Ascending aorta (tissue), 2 donors: ENCODE data around the gene ARHGEF40. TPM values are rescaled to one million over a fixed set of nuclear protein-coding genes. Genes with fewer than 3 reads are reported as not detected.

Experiments used
- DNase-seq, 2 donors: peaks; one replicate each; pipeline ENCODE4 v3.0.0-alpha.2; 2019; ENCODE audit warnings: low spot score in 2 of 2
- H3K27ac ChIP-seq, 2 donors: fragments of 200-600 bp; sonication (generic); one replicate each; pipeline ENCODE4 v1.5.1; 2016 to 2017; ENCODE audit warnings: mild to moderate bottlenecking in 1 of 2
- H3K27me3 ChIP-seq: fragments of 200-600 bp; sonication (generic); one replicate; pipeline ENCODE4 v1.5.1; 2017
- H3K36me3 ChIP-seq, 2 donors: fragments of 200-600 bp; sonication (generic); one replicate each; pipeline ENCODE4 v1.5.1; 2016
- H3K4me1 ChIP-seq, 2 donors: fragments of 200-600 bp; sonication (generic); one replicate each; pipeline ENCODE4 v1.5.1; 2016 to 2017; ENCODE audit warnings: mild to moderate bottlenecking in 1 of 2
- H3K4me3 ChIP-seq, 2 donors: fragments of 200-600 bp; sonication (generic); one replicate each; pipeline ENCODE4 v1.5.1; 2016 to 2017; ENCODE audit warnings: mild to moderate bottlenecking in 1 of 2
- H3K9me3 ChIP-seq, 2 donors: fragments of 200-600 bp; sonication (generic); one replicate each; pipeline ENCODE4 v1.5.1; 2016
- CTCF ChIP-seq, 3 experiments: fragments of 200-600 bp in 2 of 3; fragments of 450-650 bp in 1 of 3; sonication (generic) in 2 of 3; IDR thresholded peaks; one replicate each; pipeline ENCODE4 v1.5.1; 2016 to 2019; ENCODE audit warnings: antibody characterized with exemption in 3 of 3, mild to moderate bottlenecking in 1 of 3, moderate library complexity in 1 of 3
- intact Hi-C: fragments of 100-400 bp; cut with DNase I; formaldehyde crosslinking; loops from one replicate; pipeline ENCODE4 v1.15.1; 2023
- total RNA-seq: library from RNA; depleted of rRNA; stranded (reverse); fragments of >200 nt; gene quantifications from one replicate; pipeline ENCODE4 v1.1.0, GENCODE V29; 2016

ARHGEF40 gene
- total RNA-seq, 1 donor from 2014 or later, result 64.8 TPM

- intact Hi-C loops, result no loop called here
- Histone ChIP-seq H3K9me3 (no peaks in the 10 kb centered on the region), H3K36me3 (peaks cover 50 to 82% of the 10 kb centered on the region in 2 donors)
These were observed 14.3 kb downstream of the ARHGEF40 start for GRCh38 chr14:21084396-21084795.

GRCh38 chr14:21084998-21085853, 15.1 kb downstream of the ARHGEF40 start:
- Histone ChIP-seq H3K27me3 (no peaks in the 10 kb centered on the region), H3K4me3 (no peak overlapping the region), H3K27ac (peak overlapping the region in 1 of 2 donors; percentile 18), H3K36me3 (peaks cover 53 to 80% of the 10 kb centered on the region in 2 donors), H3K9me3 (no peaks in the 10 kb centered on the region), H3K4me1 (peaks cover 0 to 2% of the 10 kb centered on the region in 2 donors)
- intact Hi-C loops, result no loop called here
- DNase-seq, result no peak
- TF ChIP-seq CTCF (IDR thresholded peaks at IDR 0.05), result no peak

More at GRCh38 chr14:21084396-21084795, 14.3 kb downstream of the ARHGEF40 start:
- no peak for TF ChIP-seq CTCF (IDR thresholded peaks at IDR 0.05)
- Histone ChIP-seq H3K27me3 (no peaks in the 10 kb centered on the region), H3K4me1 (peaks cover 0 to 2% of the 10 kb centered on the region in 2 donors), H3K4me3 (no peak overlapping the region), H3K27ac (no peak overlapping the region)
- DNase-seq, result no peak

GRCh38 chr14:21086908-21087293, 16.8 kb downstream of the ARHGEF40 start:
- Histone ChIP-seq H3K36me3 (peaks cover 51 to 80% of the 10 kb centered on the region in 2 donors), H3K27ac (peak overlapping the region; percentile 62 to 66), H3K9me3 (no peaks in the 10 kb centered on the region), H3K27me3 (no peaks in the 10 kb centered on the region), H3K4me1 (peaks cover 0 to 2% of the 10 kb centered on the region in 2 donors), H3K4me3 (no peak overlapping the region)
- TF ChIP-seq CTCF (IDR thresholded peaks at IDR 0.05), result no peak
- DNase-seq, result no peak
- intact Hi-C loops, result loop anchor here (1.0 kb wide), 1 partner anchor 16 kb away; no protein-coding TSS in a partner anchor

GRCh38 chr14:21087294-21088091, 17.4 kb downstream of the ARHGEF40 start:
- intact Hi-C loops, result loop anchor here (1.0 kb wide), 1 partner anchor 16 kb away; no protein-coding TSS in a partner anchor
- Histone ChIP-seq H3K36me3 (peaks cover 50 to 79% of the 10 kb centered on the region in 2 donors), H3K27ac (peak overlapping the region; percentile 62 to 66), H3K27me3 (no peaks in the 10 kb centered on the region), H3K4me1 (peaks cover 0 to 5% of the 10 kb centered on the region in 2 donors), H3K9me3 (no peaks in the 10 kb centered on the region), H3K4me3 (no peak overlapping the region)
- no peak for TF ChIP-seq CTCF (IDR thresholded peaks at IDR 0.05)
- no peak for DNase-seq

- Histone ChIP-seq H3K27me3 (no peaks in the 10 kb centered on the region), H3K9me3 (no peaks in the 10 kb centered on the region), H3K36me3 (peaks cover 46 to 74% of the 10 kb centered on the region in 2 donors), H3K27ac (no peak overlapping the region), H3K4me1 (peaks cover 0 to 10% of the 10 kb centered on the region in 2 donors), H3K4me3 (no peak overlapping the region)
- TF ChIP-seq CTCF (IDR thresholded peaks at IDR 0.05), result no peak
- no peak for DNase-seq
- intact Hi-C loops, result no loop called here
These were observed 18.6 kb downstream of the ARHGEF40 start for GRCh38 chr14:21088687-21089086.
